ENCODE data around the gene LEF1.
A peak's percentile ranks its signal among the peaks of the same experiment; 100 is the strongest.

LEF1 gene

GRCh38 chr4:108146819-108147218, 21.9 kb downstream of the LEF1 start:
- no peak for DNase-seq (ENCODE audit: low spot score)

DNA sequence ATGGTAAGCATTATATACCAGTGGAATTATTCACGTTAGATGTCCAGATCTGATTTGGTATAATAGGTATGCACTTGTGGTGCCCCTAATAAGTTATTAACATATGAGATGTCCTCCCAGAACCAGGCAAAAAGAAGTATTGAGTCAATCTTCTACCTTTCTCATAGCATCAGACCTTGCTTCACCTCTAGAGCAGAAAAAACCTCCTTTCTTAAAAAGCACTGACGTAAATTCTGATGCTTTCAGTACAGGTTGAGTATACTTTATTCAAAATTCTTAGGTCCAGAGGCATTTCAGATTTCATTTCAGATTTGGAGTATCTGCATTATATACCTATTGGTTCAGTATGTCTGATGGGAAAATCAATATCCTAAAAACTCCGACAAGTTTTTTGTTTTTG, 22.4 kb downstream of the LEF1 start:
- no peak for DNase-seq (ENCODE audit: low spot score)

DNA sequence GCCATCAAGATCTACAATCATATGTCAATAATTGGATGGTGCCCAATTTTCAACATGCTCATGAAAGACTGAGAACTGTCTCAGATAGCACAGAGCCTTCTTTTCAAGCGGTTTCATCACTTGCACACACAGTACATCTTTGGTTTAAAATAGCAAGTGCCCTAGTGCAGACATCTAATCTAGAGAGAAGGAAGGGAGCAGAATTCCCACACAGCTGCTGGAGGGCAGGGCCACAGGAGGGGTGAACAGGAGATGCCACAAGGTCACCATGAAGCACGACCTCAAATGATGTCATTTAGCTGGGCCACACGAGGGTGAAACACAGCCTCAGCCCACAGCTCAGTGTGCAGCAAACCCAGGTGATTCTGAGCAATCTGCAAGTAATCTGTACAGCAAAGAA, 24.3 kb downstream of the LEF1 start:
- DNase-seq (ENCODE audit: low spot score), result no peak

- no peak for DNase-seq (ENCODE audit: low spot score)
Observed at GRCh38 chr4:108143515-108143914, 25.2 kb downstream of the LEF1 start.

DNA sequence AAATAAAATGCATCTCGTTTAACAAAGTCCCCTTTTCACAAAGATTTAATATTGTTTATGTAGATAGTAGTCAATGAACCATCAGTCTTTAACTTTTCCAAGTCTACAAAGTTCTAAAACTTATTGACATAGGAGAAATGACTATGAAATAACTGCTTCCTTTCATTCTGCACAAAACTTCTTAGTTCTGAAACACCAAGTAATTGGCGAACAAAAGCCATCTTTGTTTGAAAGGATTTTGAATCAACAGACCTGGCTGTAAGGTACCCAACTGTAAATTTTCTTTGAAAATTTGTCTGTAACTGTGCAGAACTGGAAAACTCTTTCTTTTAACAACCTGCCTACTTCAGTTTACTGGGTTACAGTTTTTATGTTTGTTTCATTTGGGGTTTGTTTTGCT, 25.9 kb downstream of the LEF1 start:
- DNase-seq (ENCODE audit: low spot score), result no peak

- DNase-seq (ENCODE audit: low spot score), result peak; percentile 36
Observed at GRCh38 chr4:108141213-108141950, 27.4 kb downstream of the LEF1 start.

DNA sequence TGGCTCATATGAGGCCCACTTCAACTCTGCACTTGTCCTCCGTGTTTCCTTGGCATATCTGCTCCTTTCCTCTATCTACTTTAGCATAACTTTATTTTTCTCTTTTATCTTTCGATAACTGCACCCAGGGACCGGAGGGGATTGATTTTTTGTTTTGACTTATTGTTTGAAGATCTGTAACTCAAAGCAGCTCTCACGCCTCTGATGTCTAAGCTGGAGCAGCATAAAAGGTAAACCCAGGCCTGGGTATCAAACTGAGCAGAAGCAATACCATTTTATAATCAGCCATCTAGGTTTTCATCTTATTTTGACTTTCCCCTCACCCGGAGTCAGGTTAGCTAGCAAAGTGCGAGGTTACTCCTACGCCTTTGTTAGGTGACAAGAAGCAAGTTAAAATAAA, 28.4 kb downstream of the LEF1 start:
- DNase-seq (ENCODE audit: low spot score), result no peak

DNA sequence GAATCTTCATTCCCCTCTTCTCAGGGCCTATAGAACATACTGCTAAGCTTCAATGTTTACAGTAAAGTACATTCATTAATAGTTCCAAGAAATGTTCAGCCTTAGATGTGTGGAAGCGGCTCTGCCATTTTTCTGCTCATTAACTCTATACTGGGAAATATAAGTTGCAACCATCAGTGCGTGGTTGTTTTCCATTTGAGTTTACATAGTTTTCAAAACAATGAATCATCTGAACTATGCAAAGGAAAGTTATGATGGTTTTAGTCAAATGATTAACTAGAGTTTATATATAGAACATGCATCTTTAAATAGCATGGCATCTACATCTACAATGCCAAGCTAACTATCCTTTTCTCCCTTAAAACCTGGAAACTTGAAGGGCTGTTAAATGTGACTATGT, 29.6 kb downstream of the LEF1 start:
- DNase-seq (ENCODE audit: low spot score), result no peak

DNA sequence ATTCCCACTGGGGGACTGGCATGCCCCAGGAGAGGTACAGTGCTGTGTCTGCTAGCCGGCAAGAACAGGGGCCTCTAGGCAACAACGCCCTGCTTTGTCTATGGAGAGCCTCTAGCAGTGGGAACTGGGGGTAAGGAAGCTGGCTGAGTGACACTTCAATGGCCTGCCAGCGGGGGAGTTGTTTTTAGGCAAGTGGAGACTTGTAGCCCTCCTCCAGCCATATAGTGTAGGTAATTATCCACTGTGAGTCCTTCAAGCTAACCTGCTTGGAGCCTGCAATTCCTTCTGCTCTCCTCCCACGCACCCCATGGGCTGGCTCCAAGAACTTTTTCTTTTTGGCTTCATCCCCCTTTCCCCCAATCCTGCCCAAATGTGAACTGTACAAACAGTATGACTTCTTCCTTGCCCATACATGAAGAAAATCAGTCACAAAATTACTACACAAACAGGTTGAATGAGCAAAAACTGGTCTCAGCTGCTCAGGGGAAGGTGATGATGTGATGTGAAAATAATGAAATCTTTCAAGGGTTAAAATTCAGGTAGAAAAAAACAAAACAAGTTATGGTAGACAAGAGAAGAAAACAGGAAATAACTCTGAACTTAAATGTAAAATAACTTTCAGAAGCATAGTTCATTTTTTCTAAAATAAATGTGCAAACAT, 33.1 kb downstream of the LEF1 start:
- no peak for DNase-seq (ENCODE audit: low spot score)

- DNase-seq (ENCODE audit: low spot score), result no peak
Observed at GRCh38 chr4:108130955-108131354, 37.8 kb downstream of the LEF1 start.

- DNase-seq (ENCODE audit: low spot score), result no peak
Observed at GRCh38 chr4:108129196-108129595, 39.5 kb downstream of the LEF1 start.

GRCh38 chr4:108126806-108127205, 41.9 kb downstream of the LEF1 start:
- no peak for DNase-seq (ENCODE audit: low spot score)

DNA sequence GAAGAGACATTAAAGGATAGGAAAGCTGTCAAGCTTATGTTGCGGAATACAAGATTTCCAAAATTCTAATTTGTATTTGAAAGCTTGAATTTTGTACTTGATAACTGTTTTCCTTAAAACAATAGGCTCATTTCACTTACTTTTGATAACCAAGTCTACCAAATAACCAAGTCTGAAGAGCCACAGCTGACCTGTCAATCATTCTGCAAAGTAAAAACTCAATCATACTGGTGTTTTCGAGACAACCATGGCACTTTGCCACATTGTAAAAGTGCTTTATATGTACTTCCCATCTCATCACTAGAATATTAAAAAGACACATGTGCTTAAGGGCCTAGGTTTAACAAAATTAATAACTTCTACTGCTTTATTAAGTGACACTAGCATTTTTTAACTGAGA, 47.9 kb downstream of the LEF1 start:
- DNase-seq (ENCODE audit: low spot score), result no peak

DNA sequence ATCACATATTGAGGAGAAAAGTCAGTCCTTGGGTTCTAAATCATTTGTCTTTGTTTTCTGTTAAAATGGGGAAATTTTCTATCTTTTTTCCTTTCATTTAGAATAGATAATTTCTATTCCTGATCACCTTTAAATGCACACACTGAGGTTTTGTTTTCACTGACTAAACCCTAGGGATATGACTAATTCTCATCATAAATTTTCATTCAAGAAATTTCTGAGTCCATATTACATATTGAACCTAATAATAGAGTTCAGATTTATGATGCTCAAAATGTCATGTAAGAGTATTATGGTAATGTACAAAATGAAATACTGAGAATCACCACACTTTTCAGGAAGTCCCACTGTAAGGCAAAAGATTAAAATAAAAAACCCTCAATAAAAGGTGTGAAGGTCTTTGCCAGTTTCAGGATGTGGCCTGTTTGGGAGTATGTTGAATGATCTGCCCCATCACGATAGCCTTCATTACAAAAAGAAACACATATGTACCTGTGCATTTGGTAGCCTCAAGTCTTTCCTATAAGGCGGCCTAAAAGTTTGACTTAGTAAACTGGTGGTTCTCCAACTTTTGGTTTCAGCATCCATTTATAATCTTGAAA, 49.4 kb downstream of the LEF1 start:
- DNase-seq (ENCODE audit: low spot score), result no peak

GRCh38 chr4:108118505-108118904, 50.2 kb downstream of the LEF1 start:
- peak; percentile 24 for DNase-seq (ENCODE audit: low spot score)

DNA sequence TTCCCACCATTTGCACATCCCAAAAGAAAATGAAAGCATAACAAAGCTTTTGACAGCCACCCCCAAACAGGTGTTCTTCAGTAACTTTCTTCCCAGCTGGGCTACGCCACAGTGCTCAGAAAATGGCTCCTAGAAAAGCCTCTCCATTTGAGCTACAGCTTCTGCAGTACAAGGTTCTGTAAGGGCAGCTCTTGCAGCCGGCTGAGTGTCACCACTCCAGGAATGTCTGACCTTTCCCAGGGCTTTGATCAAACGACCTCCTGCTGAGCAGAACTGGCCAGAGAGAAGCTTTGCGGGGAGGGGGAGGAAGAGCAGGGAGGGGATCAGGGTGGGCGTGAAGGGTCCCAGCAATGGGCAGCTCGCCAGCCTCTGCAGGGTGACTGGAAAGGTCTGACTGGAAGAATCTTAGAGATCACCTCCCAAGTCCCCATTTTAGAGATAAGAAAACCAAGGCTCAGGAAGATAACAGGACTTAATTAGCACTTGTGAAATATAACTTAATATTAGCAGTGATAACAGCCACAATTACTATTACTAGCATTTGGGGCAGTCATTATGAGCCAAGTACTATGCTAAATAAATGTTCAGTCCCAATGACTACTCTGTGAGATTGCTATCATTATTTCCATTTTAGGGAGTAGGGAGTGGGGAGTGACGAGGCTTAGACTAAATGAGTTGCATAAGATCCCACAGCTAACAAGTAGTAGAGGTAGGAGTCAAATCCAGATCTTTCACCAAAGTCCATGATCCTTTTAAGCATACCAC, 51.1 kb downstream of the LEF1 start:
- DNase-seq (ENCODE audit: low spot score), result no peak

- peak; percentile 19 for DNase-seq (ENCODE audit: low spot score)
Observed at GRCh38 chr4:108116423-108117168, 52.1 kb downstream of the LEF1 start.

DNA sequence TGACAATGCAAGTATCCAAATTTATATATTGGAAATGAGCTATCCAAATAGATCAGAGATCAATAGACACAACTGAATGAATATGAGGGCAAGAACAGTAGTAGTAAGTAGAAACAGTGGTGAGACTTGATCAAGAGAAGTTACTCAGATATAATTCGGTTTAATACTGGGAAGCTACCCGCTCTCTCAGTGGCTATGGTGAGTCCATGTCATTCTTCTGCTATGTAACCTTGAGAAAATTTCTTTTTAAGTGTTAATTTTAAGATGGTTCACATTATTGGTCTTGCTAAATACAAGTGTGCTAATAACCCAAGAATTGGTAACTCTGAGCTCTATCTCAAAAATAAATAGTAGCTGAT, 53.6 kb downstream of the LEF1 start:
- no peak for DNase-seq (ENCODE audit: low spot score)

DNA sequence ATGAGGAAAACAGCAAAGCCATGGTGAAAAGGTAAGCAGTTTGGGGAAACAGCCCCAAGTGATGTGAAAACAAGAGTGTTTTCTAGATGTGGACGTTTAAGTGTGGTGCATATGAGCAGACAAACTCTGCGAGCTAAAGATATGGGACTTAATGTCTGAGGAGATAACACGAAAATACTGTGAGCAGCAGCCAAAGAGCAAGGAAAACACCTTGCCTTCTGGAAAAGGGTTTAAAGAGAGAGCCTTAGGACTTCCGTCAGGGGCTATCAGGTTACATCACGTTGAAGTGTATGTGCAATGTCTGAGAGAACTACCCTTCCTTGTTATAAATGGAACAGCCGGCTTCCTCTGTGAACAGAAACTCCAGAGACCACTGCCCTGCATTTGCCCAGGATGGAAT, 54.2 kb downstream of the LEF1 start:
- DNase-seq (ENCODE audit: low spot score), result no peak

DNA sequence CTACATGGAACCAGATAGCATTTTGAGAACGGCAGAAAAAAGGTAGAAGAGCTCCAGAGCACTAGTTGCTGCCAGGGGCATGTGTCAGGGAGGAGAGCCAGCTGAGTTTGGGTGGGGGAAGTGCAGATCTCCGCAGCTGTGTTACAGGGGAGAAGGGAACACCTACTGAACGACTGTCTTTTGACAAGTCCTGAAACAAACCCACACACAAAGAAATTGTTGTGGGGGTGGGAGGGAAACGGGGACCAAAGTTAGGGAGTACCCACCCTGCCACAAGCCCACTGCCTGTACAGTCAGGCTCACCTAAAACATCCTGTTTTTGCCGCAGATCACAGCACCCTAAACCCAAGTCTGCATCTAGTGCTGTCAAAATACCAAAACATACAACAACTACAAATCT, 55.5 kb downstream of the LEF1 start:
- peak; percentile 20 for DNase-seq (ENCODE audit: low spot score)

DNA sequence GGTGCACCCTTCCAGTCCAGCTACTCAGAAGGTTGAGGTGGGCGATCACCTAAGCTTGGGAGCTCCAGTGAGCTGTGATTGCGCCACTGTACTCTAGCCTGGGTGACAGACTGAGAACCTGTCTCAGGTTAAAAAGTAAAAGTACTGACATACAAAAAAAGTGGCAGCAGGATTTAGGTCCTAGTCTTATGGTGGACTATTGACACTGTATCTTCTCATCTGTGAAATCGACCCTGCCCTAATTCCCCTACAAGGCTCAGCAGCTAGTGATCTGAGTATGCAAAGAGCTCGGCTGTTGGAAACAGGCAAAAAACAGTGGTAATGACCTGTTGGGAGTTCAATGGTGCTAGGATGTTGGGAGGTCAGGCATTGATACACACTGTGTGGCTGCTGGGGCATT, 57.0 kb downstream of the LEF1 start:
- DNase-seq (ENCODE audit: low spot score), result no peak

- no peak for DNase-seq (ENCODE audit: low spot score)
Observed at GRCh38 chr4:108110450-108110849, 58.3 kb downstream of the LEF1 start.

Data from NAMALWA (cell line).